HL-60/S4 treated with retinoic acid at 250 ng/mL for 4 days and 3 days (cell line): ENCODE measurements around the gene CDKN2AIP.
"Not testable (repeated sequence)": the region's sequence is repeated elsewhere in the genome, so short reads cannot be mapped to it uniquely, and the experiment has no call there.

Experiments
- in situ Hi-C: fragments of 300-500 bp; cut with MboI; formaldehyde crosslinking; loops from 2 replicates; pipeline ENCODE4 v1.7.0; 2022; ENCODE audit warnings: low sequenced_read_pairs

The CDKN2AIP gene

DNA sequence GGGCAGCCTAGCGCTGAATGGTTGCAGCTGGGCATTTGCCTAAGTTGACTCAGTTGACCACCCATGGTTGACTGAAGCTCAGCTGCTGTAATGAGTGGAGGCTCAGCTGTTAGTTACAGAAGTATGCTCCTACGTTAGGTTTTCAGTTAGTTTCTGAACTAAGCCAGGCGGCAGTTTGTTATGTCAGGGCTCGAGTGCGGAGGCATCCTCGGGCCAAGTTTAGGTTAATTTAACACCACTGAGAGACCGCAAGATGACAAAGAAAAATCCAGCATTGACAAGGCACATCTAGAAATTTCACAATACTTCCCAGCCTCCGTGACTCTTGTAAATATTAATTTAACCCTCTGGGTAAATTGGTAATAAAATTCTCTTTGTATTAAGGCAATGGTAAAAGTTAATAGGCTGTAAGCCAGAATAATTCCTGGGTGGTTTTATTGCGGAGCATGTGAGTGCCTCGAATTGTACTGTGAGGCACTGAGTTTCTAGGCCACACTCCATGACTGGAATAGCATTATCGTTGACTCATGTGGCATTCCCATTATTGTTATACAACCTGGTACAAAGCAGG, 33.1 kb upstream of the CDKN2AIP start:
- in situ Hi-C loops = loop anchor here (25.0 kb wide), 1 partner anchor 349 kb away; no protein-coding TSS in a partner anchor

DNA sequence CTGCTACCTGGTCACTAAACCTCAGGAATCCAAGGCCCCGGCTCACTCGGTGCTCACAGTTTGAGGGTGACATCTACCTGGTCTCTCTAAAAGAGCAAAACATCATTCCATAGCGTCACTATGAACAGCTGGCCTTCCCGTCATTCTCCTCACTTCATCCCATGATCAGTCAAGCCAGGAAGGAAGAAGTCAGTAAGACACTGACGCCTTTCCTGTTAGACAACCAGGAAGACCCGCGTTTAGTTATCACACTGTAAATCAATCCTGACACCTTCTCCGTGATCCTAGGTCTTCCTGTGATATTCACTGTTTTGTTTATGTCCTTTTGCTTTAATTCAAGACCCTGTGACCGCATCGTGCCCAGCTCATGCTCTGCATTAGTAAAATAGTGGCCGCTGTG, 31.6 kb upstream of the CDKN2AIP start:
- in situ Hi-C loops = loop anchor here (25.0 kb wide), 1 partner anchor 351 kb away; no protein-coding TSS in a partner anchor

DNA sequence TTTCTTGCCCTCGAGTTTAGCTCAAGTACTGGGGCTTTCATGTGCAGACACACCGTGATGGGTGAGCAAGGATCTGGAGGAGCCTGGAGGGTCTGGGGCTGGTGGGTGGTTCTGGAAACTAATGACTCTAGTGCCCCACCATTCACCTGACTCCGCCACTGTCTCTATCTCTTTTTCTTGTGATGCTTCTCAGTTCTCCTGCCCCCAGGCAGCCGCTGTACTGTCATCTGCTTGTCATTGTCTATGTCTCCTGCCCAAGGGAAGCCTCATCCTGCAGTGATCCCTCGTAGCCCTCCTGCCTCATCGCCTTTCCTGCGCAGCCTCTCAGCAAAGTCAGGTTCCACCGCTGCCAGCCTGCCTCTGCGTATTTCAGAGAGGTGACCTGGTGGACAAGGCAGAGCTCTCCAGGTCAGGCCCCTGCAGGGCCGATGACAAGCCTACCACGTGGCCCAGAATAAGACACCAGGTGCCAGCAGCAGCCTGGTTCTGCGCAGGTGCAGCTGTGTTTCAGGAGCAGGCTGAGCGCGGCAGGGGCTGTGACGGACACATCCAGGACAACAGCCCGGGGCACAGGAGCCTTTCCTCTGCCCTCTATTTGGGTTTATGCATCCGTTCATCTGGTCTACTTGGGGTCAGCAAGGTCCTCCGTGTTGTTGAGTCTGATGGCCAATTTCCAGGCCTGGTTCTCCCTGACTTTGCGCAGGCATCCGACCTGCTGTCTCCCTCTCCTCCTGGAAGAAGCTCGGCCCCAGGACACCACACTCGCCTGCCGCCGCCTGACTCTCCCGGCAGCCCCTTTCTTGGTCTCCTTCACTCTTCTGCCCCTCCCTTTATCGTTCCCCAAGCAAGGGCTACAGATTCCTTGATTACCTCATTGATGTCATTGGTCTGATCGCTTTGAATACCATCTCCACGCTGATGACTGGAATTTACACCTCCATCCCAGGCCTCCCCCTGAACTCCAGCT, 30.9 kb upstream of the CDKN2AIP start:
- in situ Hi-C loops = loop anchor here (25.0 kb wide), 1 partner anchor 351 kb away; no protein-coding TSS in a partner anchor

- in situ Hi-C loops = loop anchor here (25.0 kb wide), 1 partner anchor 355 kb away; no protein-coding TSS in a partner anchor
Observed at GRCh38 chr4:183416879-183417755, 27.3 kb upstream of the CDKN2AIP start.

DNA sequence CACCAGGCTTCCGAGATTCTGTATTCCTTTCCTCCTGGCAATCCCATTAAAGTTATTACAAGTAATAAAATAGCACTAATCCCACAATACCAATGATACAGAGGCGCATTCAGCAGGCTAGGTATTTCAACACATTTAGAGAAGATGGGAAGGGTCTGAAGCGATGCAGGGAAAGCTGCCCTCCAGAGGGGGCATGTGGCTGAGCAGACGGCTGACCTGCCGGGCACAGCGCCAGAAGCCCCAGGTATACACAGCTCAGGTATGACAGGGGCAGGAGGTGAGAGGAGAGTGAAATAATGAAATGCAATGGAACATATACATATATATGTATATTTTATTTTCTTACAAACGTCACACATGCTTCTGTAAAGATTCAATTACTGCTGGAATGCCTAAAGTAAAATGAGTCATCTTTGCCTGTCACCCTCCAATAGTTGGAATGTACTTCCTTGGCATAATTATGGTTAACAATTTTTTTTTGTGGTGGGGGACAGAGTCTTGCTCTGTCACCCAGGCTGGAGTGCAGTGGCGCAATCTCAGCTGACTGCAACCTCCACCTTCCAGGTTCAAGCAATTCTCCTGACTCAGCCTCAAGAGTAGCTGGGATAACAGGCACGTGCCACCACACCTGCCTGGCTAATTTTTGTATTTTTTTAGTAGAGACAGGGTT, 21.3 kb upstream of the CDKN2AIP start:
- in situ Hi-C loops = loop anchor here (25.0 kb wide), 1 partner anchor 361 kb away; no protein-coding TSS in a partner anchor

- in situ Hi-C loops = loop anchor here (25.0 kb wide), 1 partner anchor 362 kb away; no protein-coding TSS in a partner anchor
Observed at GRCh38 chr4:183424109-183424744, 20.2 kb upstream of the CDKN2AIP start.

- in situ Hi-C loops = no loop called here
Observed at GRCh38 chr4:183426507-183426906, 17.9 kb upstream of the CDKN2AIP start.

GRCh38 chr4:183429489-183429888, 14.9 kb upstream of the CDKN2AIP start:
- in situ Hi-C loops = no loop called here

- in situ Hi-C loops = no loop called here
Observed at GRCh38 chr4:183430317-183430993, 14.0 kb upstream of the CDKN2AIP start.

DNA sequence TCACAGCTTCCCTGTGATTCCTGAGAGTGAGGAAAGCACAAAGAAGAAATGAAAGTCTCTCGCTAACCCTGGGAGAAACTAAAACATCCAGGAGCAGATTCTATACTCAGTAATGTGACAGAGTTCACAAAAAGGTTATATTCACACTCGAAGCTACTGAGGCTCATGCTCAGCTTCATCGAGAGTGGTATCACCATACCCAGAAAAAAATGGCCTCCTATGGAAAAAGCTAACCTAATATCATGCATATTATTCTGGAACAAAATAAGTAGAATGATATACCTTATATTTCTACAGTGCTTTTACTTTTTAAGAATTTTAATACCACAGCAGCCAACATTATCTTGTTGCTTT, 13.5 kb upstream of the CDKN2AIP start:
- in situ Hi-C loops = no loop called here

- in situ Hi-C loops = no loop called here
Observed at GRCh38 chr4:183431614-183432013, 12.8 kb upstream of the CDKN2AIP start.

- in situ Hi-C loops = not testable (repeated sequence)
Observed at GRCh38 chr4:183433183-183433582, 11.3 kb upstream of the CDKN2AIP start.

DNA sequence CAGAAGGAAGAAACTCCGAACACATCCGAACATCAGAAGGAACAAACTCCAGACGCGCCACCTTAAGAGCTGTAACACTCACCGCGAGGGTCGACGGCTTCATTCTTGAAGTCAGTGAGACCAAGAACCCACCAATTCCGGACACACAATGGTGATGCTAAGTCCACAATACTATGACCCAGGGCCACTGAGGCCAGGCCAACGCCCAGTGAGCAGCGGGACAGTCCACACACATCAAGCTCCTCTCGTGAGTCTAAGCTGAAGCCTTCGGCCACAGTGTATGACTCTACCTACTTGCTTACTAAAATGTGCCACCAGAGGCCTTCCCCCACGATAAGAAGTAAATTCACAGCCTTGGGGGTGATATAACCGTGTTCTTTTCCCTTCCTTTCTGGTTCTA, 10.2 kb upstream of the CDKN2AIP start:
- in situ Hi-C loops = no loop called here

DNA sequence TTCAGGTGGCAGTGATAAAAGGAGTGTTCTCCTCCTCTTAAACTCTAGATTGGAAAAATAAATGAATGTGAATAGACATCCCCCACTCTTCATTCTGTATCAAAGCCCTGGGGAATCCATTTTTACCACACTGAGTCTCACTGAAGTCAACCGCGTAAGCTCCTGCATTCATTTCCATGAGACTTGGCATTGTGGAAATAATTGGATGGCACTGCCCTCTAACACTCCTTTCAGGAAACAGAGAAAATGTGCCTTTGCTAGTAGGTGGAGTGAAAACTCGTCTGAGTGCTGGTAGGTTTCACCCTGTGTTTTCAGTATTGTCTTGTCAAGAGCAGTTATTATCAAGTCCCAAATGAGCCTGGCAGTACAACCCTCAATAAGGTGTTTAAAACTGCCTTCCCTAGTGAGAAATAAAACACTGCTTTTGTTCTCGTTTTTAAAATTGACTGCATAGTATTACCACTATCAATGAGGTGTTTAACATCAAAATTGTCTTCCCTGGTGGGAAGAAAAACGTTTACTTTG, 9.7 kb upstream of the CDKN2AIP start:
- in situ Hi-C loops = no loop called here

DNA sequence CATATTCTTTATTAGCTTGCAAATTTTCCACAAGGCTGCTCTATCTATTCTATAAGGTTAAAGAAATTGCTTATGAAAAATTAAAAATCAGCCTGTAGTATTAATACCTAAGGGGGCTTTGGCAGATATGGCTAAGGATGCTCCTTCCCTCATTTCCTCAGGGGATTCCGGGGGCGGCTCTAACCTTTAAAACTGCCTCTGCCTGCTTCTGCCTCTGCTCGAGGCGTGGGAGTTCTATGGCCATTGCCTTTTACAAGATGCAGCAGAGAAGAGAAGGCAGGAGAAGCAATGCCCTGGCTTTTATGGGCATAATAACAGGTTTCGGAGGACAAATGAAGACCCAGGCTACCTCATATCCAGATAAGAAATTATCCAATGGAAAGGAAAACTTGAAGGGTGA, 8.6 kb upstream of the CDKN2AIP start:
- in situ Hi-C loops = no loop called here

GRCh38 chr4:183436417-183436816, 8.0 kb upstream of the CDKN2AIP start:
- in situ Hi-C loops = no loop called here

- in situ Hi-C loops = no loop called here
Observed at GRCh38 chr4:183437452-183437851, 7.0 kb upstream of the CDKN2AIP start.

GRCh38 chr4:183438458-183439113, 5.8 kb upstream of the CDKN2AIP start:
- in situ Hi-C loops = no loop called here

- in situ Hi-C loops = no loop called here
Observed at GRCh38 chr4:183441276-183441675, 3.2 kb upstream of the CDKN2AIP start.
